ENCODE measurements around the gene HERC2.
"Not testable (repeated sequence)": the region's sequence is repeated elsewhere in the genome, so short reads cannot be mapped to it uniquely, and the experiment has no call there.

Gene HERC2

GRCh38 chr15:28273468-28273867, 48.5 kb downstream of the HERC2 start:
- peak; percentile 3 for DNase-seq

GRCh38 chr15:28272587-28272986, 49.4 kb downstream of the HERC2 start:
- no peak for DNase-seq

- DNase-seq: no peak
These were observed 50.2 kb downstream of the HERC2 start for GRCh38 chr15:28271697-28272260.

DNA sequence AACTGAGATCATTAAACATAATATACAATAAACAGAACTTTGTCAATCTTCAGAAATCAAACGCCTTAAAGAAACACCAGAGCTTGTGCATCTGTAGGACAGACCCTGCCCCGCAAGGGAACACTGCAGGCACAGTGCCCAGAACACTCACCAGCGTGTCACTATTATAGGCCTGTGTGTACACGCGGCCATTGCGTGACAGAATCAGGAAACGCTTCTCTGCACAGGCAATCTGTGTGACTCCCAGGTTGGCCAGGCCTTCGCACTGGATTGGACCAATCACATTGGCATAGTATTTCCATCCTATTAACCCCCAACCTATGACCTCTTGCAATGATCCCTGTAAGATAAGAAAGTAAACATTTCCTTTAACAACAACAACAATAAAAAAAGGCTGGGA, 52.9 kb downstream of the HERC2 start:
- no peak for DNase-seq

- DNase-seq: no peak
These were observed 54.3 kb downstream of the HERC2 start for GRCh38 chr15:28267727-28268126.

GRCh38 chr15:28265334-28266019, 56.5 kb downstream of the HERC2 start:
- no peak for DNase-seq

DNA sequence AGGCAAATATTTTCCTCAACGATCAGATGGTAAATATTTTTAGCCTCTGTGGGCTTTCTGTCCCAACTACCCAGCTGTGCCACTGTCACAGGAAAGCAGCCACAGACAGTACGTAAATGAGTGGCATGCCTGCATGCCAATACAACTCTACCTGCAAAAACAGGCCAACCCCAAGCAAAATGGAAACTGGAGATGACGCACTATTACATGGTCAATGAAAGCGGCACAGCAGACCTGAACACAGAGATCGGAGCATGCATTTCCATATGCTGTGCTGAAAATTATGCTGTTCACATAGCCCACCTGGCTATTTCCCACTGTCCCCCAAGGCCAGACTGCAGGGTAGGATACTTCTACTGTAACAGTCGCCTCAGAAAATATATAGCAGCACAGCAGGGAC, 57.8 kb downstream of the HERC2 start:
- DNase-seq: no peak

DNA sequence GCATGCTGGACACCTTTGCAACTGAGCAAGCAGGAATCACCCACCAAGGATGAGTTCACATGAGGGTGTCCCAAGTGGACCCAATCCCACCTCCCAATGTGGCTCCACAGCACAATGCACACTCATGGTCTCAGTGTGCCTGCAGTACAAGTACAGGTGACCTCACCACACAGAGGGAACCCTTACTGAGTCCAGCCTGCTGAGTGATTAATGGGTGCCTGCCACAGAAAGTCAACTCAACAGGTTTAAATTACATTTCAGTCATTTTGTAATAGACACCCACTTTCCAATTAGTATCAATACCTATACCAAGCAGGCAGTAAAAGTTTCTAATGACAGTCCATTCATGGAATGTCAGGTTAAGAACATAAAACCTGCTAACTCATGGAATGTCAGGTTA, 59.5 kb downstream of the HERC2 start:
- DNase-seq: no peak

DNA sequence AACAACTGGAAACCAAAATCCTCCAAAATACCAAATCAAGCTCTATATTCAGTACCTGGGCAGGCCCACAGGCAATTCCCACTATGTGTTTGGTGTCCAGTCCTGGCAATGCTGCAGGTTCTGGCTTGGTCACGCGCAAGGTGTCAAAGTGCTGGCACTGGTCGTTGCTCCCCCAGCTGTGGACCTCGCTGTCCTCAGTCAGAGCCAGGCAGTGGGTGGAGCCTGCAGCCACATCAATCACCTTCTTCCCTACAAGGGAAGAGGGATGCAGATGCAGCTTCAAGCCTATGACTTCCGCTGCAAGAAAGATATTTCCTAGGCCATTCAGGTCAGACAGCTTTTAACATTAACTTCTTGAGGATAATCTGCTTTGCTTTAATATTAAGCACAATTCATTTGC, 61.3 kb downstream of the HERC2 start:
- DNase-seq: no peak

GRCh38 chr15:28260317-28260716, 61.7 kb downstream of the HERC2 start:
- no peak for DNase-seq

DNA sequence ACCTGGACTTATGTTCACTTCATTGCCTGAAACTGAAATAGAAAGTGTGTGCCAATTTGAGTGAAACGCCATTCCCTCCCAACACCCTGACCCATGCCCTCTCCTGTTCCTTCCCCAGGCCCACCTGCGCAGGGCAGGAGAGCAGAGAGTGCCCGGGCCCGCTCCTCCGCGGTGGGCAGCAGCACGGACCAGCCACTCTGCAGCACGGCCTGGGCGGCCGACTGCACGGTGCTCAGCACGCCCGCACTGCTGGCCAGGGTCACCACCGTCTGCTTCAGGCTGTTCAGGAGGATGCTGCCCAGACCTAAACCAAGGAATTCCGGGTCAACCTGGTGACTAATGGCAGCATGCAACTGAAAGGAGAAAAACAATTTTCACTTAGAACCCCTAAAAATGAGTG, 66.0 kb downstream of the HERC2 start:
- DNase-seq: no peak

- peak; percentile 14 for DNase-seq
These were observed 69.1 kb downstream of the HERC2 start for GRCh38 chr15:28252831-28253230.

- no peak for DNase-seq
These were observed 75.4 kb downstream of the HERC2 start for GRCh38 chr15:28246605-28247004.

DNA sequence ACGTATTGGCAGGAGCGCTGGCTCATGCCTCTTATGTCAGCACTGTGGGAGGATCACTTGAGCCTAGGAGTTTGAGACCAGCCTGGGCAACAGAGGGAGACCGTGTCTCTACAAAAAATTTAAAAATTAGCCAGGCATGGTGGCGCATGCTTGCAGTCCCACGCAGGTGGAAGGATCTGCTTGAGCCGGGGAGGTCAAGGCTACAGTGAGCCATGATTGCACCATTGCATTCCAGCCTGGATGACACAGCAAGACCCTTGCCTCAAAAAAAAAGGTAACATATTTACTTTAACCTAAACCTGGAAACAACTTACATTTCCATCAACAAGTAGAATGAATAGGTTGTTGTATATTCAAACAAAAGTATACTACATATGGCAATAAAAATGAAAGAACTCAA, 78.1 kb downstream of the HERC2 start:
- DNase-seq: no peak

DNA sequence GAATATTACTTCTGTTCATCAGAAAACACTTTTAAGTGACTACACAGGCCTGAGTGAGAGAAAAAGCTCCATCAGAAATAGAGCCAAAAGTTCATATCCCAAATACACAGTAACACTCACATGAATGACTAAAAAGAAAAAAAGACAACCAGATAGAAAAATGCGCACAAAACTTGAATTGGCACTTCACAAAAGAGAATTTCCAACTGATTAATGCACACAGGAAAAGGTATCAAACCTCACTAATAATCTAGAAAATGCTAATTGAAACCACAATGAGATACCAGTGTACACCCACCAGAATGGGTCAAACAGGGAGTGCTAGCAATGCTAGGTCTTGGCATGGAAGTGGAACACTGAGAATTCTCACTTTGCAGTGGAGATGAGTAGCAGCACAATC, 78.6 kb downstream of the HERC2 start:
- DNase-seq: no peak

DNA sequence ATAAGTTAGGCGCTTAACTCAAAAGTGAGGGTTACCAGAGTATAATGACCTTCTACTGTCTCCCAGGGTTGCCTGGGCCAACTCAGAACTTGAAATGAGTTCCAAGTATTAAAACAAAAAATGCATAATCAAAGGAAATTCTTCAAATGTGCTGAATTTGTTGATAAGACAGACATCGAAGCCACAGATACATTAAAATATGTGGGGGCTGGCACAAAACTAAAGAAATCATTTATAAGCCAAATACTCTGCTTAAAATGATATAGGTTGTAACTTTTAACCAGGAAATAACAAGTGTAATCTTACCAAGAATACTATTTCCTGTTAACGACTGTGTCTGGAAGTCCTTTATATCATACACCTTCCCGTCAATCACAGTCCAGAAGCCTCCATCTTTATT, 83.7 kb downstream of the HERC2 start:
- not testable (repeated sequence) for DNase-seq

- not testable (repeated sequence) for DNase-seq
These were observed 90.2 kb downstream of the HERC2 start for GRCh38 chr15:28231743-28232142.

GRCh38 chr15:28231336-28231735, 90.6 kb downstream of the HERC2 start:
- not testable (repeated sequence) for DNase-seq

- DNase-seq: not testable (repeated sequence)
These were observed 92.9 kb downstream of the HERC2 start for GRCh38 chr15:28228990-28229640.

- no peak for DNase-seq
These were observed 93.9 kb downstream of the HERC2 start for GRCh38 chr15:28228096-28228495.

GRCh38 chr15:28227303-28227702, 94.7 kb downstream of the HERC2 start:
- not testable (repeated sequence) for DNase-seq

DNA sequence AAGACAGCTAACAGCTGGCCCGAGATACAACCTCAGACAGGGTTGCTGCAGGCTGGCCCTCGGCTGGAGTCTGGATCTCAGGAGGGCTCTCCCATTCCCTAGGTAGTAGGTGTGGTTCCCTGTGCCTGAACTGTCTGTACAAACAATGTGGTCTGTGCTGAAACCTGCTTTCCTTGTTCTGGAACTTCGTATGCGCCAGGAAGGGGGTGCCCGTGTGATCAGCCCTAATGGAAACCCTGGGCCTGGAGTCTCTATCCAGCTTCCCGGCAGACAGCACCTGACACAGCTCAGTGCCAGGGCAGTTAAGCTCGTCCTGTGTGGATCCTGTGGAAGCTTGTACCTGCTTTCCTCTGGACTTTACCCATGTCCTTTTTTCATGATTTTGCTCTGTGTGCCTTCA, 99.4 kb downstream of the HERC2 start:
- DNase-seq: not testable (repeated sequence)

- DNase-seq: not testable (repeated sequence)
These were observed 100.3 kb downstream of the HERC2 start for GRCh38 chr15:28221696-28222095.

- no peak for DNase-seq
These were observed 102.9 kb downstream of the HERC2 start for GRCh38 chr15:28219116-28219515.

Data from MV-4-11 (cell line).